GM12872 (cell line): ENCODE measurements around the gene MAD1L1.

Experiments used
- CTCF ChIP-seq: IDR thresholded peaks from 3 replicates; pipeline ENCODE4 v1.5.1; 2011; ENCODE audit warnings: low read depth, mild to moderate bottlenecking, low read length, moderate library complexity; ENCODE audit not compliant: insufficient read depth

MAD1L1 gene

DNA sequence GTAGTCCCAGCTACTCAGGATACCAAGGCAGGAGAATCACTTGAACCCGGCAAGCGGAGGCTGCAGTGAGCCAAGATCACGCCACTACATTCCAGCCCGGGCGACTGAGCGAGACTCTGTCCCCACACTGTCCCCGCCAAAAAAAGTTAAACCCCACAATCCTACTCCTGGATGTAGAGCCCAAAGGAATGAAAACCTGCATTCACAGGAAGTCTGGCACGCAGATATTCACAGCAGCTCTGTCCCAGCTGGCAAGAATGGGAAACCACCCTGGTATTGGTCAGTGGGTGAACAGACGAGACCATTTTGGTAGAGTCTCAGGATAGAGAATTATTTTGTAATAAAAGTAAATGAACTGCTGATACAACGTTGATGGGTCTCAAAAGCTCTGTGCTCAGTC, 225.2 kb downstream of the MAD1L1 start:
- TF ChIP-seq CTCF, result no peak

GRCh38 chr7:2006921-2007381, 225.8 kb downstream of the MAD1L1 start:
- TF ChIP-seq CTCF, result no peak

GRCh38 chr7:2006231-2006771, 226.4 kb downstream of the MAD1L1 start:
- no peak for TF ChIP-seq CTCF

- TF ChIP-seq CTCF, result no peak
These were observed 227.0 kb downstream of the MAD1L1 start for GRCh38 chr7:2005786-2006185.

DNA sequence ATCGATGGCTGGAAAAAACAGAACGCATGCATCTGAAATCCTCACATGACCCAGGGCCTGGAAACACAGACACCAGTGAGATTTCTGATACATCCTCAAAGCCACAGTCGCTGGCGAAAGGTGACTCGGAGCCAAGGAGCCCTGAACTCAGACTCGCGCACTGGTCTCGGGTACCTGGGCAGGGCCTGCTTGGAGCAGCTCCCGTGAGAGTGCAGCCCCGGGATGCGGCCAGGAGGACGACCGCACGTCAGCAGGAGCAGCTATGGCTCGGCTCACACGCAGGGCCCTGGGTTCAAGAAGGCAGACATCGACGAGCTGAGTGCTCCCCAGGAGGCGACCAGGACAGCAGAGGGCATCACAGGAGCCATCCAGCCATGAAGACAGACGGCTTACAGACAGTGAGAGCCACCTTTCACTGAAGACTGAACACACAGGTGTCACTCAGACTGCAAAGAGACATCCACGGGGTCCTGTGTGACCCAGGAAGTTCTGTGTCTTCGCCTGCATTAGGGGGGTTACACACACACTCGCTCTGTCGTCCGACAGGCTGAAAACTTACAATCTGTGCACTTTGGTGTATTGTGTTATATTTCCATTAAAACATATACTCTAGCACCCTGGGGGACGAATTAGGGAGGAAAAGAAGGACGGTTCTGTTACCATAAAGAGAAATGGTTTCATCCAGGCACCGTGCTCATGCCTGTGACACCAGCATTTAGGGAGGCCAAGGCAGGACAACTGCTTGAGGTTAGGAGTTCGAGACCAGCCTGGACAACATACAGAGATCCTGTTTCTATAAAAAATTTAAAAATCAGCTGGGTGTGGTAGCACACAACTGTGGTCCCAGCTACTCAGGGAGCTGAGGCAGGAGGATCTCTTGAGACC, 227.7 kb downstream of the MAD1L1 start:
- TF ChIP-seq CTCF, result no peak

GRCh38 chr7:2003931-2004812, 228.6 kb downstream of the MAD1L1 start:
- no peak for TF ChIP-seq CTCF

DNA sequence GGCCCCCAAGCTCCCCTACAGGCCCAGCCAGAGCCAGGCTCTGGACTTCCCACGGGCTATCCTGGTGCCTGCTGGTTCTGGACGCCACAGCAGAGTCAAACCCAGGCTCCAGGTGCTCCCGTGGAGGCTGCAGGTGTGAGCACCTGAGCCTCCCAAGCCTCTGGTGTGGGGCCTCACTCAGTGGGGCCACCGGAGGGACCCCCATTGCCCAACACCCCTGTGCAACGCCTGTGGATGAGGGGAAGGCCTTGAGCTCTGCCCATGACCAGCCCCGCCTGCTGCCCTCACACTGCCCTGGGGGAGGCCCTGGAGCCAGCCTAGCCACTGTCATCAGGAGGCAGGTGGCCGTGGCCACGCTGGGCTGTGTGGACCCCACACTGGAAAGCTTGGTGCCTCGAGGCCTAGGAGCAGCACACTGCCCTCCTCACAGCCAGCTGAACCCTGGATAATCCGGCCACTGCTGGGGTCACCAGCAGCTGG, 229.3 kb downstream of the MAD1L1 start:
- TF ChIP-seq CTCF, result no peak
